Spleen (tissue), 11 donors: ENCODE data around the gene PAQR8. TPM values are rescaled to one million over a fixed set of nuclear protein-coding genes. Genes with fewer than 3 reads are reported as not detected.

ENCODE experiments used
- DNase-seq: peaks from one replicate; pipeline ENCODE4 v3.0.0-alpha.2; 2020
- H3K27ac ChIP-seq, 8 donors: fragments of 200-600 bp; sonication (generic) in 7 of 8; 1 replicate in 4 of 8; 2 replicates in 4 of 8; pipeline versions ENCODE4 v1.5.0 to v1.8.0; 2016 to 2021; ENCODE audit warnings: inconsistent platforms in 4 of 8, mild to moderate bottlenecking in 4 of 8, moderate library complexity in 1 of 8
- H3K27me3 ChIP-seq, 7 donors: fragments of 200-600 bp; sonication (generic) in 6 of 7; replicated peaks in 1 of 7; 1 replicate in 4 of 7; 2 replicates in 3 of 7; pipeline versions ENCODE4 v1.5.0 to v1.8.0; 2016 to 2021; ENCODE audit warnings: inconsistent platforms in 3 of 7, mild to moderate bottlenecking in 1 of 7
- H3K36me3 ChIP-seq, 6 donors: fragments of 200-600 bp; sonication (generic) in 5 of 6; 1 replicate in 4 of 6; 2 replicates in 2 of 6; pipeline versions ENCODE4 v1.5.0 to v1.8.0; 2016 to 2021; ENCODE audit warnings: inconsistent platforms in 2 of 6
- H3K4me1 ChIP-seq, 6 donors: fragments of 200-600 bp; sonication (generic) in 5 of 6; 1 replicate in 3 of 6; 2 replicates in 3 of 6; pipeline versions ENCODE4 v1.5.0 to v1.8.0; 2016 to 2021; ENCODE audit warnings: inconsistent platforms in 3 of 6
- H3K4me3 ChIP-seq, 8 donors: fragments of 200-600 bp; sonication (generic) in 7 of 8; 1 replicate in 4 of 8; 2 replicates in 4 of 8; pipeline versions ENCODE4 v1.5.0 to v1.8.0; 2016 to 2021; ENCODE audit warnings: inconsistent platforms in 4 of 8, mild to moderate bottlenecking in 4 of 8, moderate library complexity in 2 of 8
- H3K9me3 ChIP-seq, 8 donors: fragments of 200-600 bp; sonication (generic) in 7 of 8; 1 replicate in 4 of 8; 2 replicates in 4 of 8; pipeline versions ENCODE4 v1.5.0 to v1.8.0; 2016 to 2021; ENCODE audit warnings: inconsistent platforms in 4 of 8
- CTCF ChIP-seq, 11 experiments: fragments of 200-600 bp in 7 of 11; fragments of 450-650 bp in 4 of 11; sonication (generic) in 4 of 11; IDR thresholded peaks in 8 of 11; conservative IDR thresholded peaks in 3 of 11; 1 replicate in 7 of 11; 2 replicates in 4 of 11; pipeline versions ENCODE4 v1.4.0 to v1.8.0; 2016 to 2021; ENCODE audit warnings: antibody characterized with exemption in 11 of 11, inconsistent platforms in 4 of 11, mild to moderate bottlenecking in 1 of 11
- POLR2A ChIP-seq, 3 donors: fragments of 450-650 bp; IDR thresholded peaks; one replicate each; pipeline ENCODE4 v1.5.1; 2017; ENCODE audit warnings: antibody characterized with exemption in 3 of 3, mild to moderate bottlenecking in 1 of 3
- POLR2AphosphoS5 ChIP-seq, 3 donors: sonication (generic); formaldehyde crosslinking; IDR thresholded peaks; one replicate each; pipeline ENCODE4 v1.5.1; 2017; ENCODE audit warnings: antibody characterized with exemption in 3 of 3
- WGBS, 5 donors: extraction: QIAGEN DNeasy Blood & Tissue Kit in 3 of 5; methylation state at CpG; one replicate each; pipeline versions ENCODE4 v1.1.5 to v1.1.7; 2013 to 2018; 5-methylcytosine and 5-hydroxymethylcytosine counted together
- intact Hi-C: fragments of 100-400 bp; cut with DNase I; formaldehyde crosslinking; loops from one replicate; pipeline ENCODE4 v1.15.0; 2023; ENCODE audit warnings: low total_unique reads
- polyA plus RNA-seq, 3 donors: library from polyadenylated mRNA; stranded (reverse); fragments of 200-250 nt; gene quantifications; one replicate each; pipeline ENCODE4 v1.2.1, GENCODE V29; 2013
- total RNA-seq, 7 donors: library from RNA; depleted of rRNA in 3 of 7; stranded (reverse); fragments of >200 nt in 3 of 7; fragmentation: NEBNext Ultra II Directional in 4 of 7; extraction: Animal tissue kit (Norgen Biotek cat#: 25700) in 4 of 7; gene quantifications; one replicate each; pipeline versions ENCODE4 v1.1.0 to v1.2.1, GENCODE V29; 2016 to 2021
- donor health status: healthy with polysubstance abuse.
- donor health status: DM: no; HTN: no; CAD: no; lungs with moderate emphysema.
- donor health status: DM: no; HTN: no; CAD: no.
- donor health status: Bipolar disorder and iron deficiency.
- donor health status: healthy.
- donor health status: DM: no; HTN: no; CAD: no.
- donor health status: DM: yes; HTN: yes; CAD: no.

PAQR8 gene
- total and polyA plus RNA-seq, 10 donors, result 3.5 to 13.3 (median 9.7) TPM

GRCh38 chr6:52356017-52356416, 5.9 kb upstream of the PAQR8 start:
- Histone ChIP-seq H3K36me3 (no peaks in the 10 kb centered on the region), H3K4me3 (no peak overlapping the region), H3K27me3 (no peaks in the 10 kb centered on the region), H3K27ac (no peak overlapping the region), H3K9me3 (no peaks in the 10 kb centered on the region), H3K4me1 (peaks cover 0 to 29% (median 21%) of the 10 kb centered on the region in 6 donors)
- TF ChIP-seq POLR2A (IDR thresholded peaks at IDR 0.05) (no peak), POLR2AphosphoS5 (IDR thresholded peaks at IDR 0.05) (no peak), CTCF (IDR thresholded peaks at IDR 0.05 in 8 of 11, conservative IDR thresholded peaks at IDR 0.05 in 3 of 11) (no peak)
- WGBS, 5 donors, result 43 to 91% (median 64%) methylated on average over 2 of the region's 2 CpGs
- intact Hi-C loops, result no loop called here
- DNase-seq, result no peak

GRCh38 chr6:52359403-52359802, 2.5 kb upstream of the PAQR8 start:
- TF ChIP-seq CTCF (IDR thresholded peaks at IDR 0.05 in 8 of 11, conservative IDR thresholded peaks at IDR 0.05 in 3 of 11), result no peak
- no peak for TF ChIP-seq POLR2A (IDR thresholded peaks at IDR 0.05)
- TF ChIP-seq POLR2AphosphoS5 (IDR thresholded peaks at IDR 0.05), result no peak
- no peaks in the 10 kb centered on the region for H3K9me3 ChIP-seq
- no peak overlapping the region for H3K4me3 ChIP-seq
- no peak for DNase-seq
- intact Hi-C loops, result no loop called here
- H3K4me1 ChIP-seq, result peaks cover 7 to 34% (median 27%) of the 10 kb centered on the region in 6 donors
- H3K27me3 ChIP-seq, result no peaks in the 10 kb centered on the region
- H3K27ac ChIP-seq, result no peak overlapping the region
- 78 to 89% (median 84%) methylated on average over 1 of the region's 1 CpG for WGBS, 5 donors
- no peaks in the 10 kb centered on the region for H3K36me3 ChIP-seq

GRCh38 chr6:52360028-52360427, 1.9 kb upstream of the PAQR8 start:
- no peak overlapping the region for H3K4me3 ChIP-seq
- H3K4me1 ChIP-seq, result peaks cover 7 to 40% (median 29%) of the 10 kb centered on the region in 6 donors
- WGBS, 5 donors, result 88 to 94% (median 91%) methylated on average over 3 of the region's 3 CpGs
- H3K36me3 ChIP-seq, result no peaks in the 10 kb centered on the region
- no peak overlapping the region for H3K27ac ChIP-seq
- no peaks in the 10 kb centered on the region for H3K27me3 ChIP-seq
- no peaks in the 10 kb centered on the region for H3K9me3 ChIP-seq
- DNase-seq, result no peak
- no peak for TF ChIP-seq POLR2A (IDR thresholded peaks at IDR 0.05)
- no peak for TF ChIP-seq CTCF (IDR thresholded peaks at IDR 0.05 in 8 of 11, conservative IDR thresholded peaks at IDR 0.05 in 3 of 11)
- TF ChIP-seq POLR2AphosphoS5 (IDR thresholded peaks at IDR 0.05), result no peak
- intact Hi-C loops, result loop anchor here (10.0 kb wide), 1 partner anchor 55 kb away; no protein-coding TSS in a partner anchor

- no peak for TF ChIP-seq POLR2AphosphoS5 (IDR thresholded peaks at IDR 0.05)
- TF ChIP-seq CTCF (IDR thresholded peaks at IDR 0.05 in 8 of 11, conservative IDR thresholded peaks at IDR 0.05 in 3 of 11), result no peak
- TF ChIP-seq POLR2A (IDR thresholded peaks at IDR 0.05), result no peak
- no peaks in the 10 kb centered on the region for H3K27me3 ChIP-seq
- H3K9me3 ChIP-seq, result no peaks in the 10 kb centered on the region
- H3K4me1 ChIP-seq, result peaks cover 7 to 41% (median 29%) of the 10 kb centered on the region in 6 donors
- peak overlapping the region; percentile 62 to 90 (median 86) for H3K27ac ChIP-seq
- no peaks in the 10 kb centered on the region for H3K36me3 ChIP-seq
- intact Hi-C loops, result loop anchor here (10.0 kb wide), 1 partner anchor 56 kb away; no protein-coding TSS in a partner anchor
- no peak for DNase-seq
- 74 to 87% (median 81%) methylated on average over 11 of the region's 11 CpGs for WGBS, 5 donors
- H3K4me3 ChIP-seq, result peak overlapping the region in 1 of 8 donors; percentile 76
These were observed 1.1 kb upstream of the PAQR8 start for GRCh38 chr6:52360601-52361413.
